ENCODE results near the gene ZDHHC24.

ZDHHC24 gene

DNA sequence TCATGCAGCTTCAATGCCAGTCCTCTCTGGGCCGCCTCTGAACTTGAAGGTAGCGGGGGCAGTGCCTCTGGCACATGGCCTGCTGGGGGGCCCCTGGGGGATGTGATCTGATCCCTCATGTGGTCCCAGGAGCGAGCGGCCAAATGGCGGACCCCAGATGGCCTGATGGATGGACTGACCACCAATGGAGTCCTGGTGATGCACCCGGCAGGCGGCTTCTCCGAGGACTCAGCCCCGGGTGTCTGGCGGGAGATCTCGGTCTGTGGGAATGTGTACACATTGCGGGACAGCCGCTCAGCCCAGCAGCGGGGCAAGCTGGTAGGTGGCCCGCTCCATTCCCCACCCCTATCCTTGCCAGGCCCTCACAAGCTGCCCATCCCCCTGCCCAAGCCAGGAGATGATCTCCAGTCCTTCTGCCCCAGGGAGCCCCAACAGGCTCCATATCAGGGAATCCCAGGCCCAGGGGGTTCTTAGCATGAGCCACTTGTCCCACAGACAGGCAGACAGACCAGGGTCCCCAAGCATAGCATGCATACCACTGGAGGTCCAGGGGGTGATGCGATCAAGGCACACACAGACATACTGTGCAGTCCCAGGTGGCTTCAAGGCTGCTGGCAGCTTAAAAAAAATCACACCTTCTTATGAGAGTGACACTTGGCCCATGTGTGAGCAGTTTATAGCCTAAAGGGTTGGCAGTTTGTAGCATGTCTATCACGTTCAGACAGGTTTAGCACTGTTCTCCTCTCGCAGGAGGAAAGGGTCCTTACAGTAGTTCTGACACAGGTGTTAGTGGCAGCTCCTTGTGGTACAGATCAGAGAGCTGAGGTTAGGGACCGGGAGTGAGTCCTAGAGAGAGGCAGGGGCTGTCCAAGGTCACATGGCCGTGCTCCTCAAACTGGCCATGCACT is 72.0 kb downstream of the ZDHHC24 start:
- H3K4me3 ChIP-seq (ENCODE audit: low read depth, low read length), result no peak overlapping the region

DNA sequence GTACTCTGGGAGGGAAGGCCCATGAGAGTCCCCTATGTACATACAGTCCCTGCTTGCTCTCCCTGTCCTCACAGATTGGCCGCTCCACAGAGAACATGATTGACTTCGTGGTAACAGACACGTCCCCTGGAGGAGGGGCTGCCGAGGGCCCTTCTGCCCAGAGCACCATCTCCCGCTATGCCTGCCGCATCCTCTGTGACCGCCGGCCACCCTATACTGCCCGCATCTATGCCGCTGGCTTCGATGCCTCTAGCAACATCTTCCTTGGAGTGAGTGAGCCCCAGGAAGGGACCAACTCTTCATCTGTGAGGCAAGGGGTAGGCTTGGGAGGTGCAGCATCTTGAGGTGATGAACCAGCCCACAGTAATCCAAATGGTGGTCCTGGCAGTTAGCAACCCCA is 72.7 kb downstream of the ZDHHC24 start:
- no peak overlapping the region for H3K4me3 ChIP-seq (ENCODE audit: low read depth, low read length)

DNA sequence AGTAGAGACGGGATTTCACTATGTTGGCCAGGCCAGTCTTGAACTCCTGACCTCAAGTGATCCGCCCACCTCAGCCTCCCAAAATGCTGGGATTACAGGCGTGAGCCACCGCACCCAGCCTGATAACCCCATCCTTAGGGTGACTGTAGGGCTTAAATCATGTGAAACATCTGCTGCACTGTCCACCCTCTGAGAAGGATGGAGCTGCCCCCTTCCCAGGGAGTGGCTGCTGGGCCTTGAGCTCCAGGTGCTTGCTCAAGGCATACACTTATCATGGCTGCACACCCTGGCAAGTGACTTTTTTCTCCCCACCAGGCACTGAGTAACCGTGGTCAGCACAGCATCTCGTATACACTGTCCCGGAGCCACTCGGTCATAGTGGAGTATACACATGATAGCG is 73.8 kb downstream of the ZDHHC24 start:
- H3K4me3 ChIP-seq (ENCODE audit: low read depth, low read length), result no peak overlapping the region

DNA sequence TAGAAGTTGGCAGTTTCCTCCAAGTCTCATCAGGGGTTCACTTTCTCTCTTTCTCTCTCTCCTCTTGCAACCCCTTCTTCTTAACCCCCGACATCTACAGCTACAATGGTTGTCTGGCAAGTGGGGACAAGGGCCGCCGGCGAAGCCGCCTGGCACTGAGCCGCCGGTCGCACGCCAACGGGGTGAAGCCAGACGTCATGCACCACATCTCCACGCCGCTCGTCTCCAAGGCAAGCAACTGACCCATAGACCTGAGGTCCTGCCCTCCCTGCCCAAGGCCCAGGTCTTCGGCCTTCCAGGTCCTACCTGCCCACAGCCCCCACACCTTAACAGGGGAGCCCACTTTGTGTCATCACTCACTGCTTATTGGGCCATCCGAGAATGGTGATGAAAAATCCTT is 74.7 kb downstream of the ZDHHC24 start:
- H3K4me3 ChIP-seq (ENCODE audit: low read depth, low read length), result no peak overlapping the region

All from iPS-11a (cell line).